ENCODE measurements around the gene SCAF11.
"Not testable (repeated sequence)": the region's sequence is repeated elsewhere in the genome, so short reads cannot be mapped to it uniquely, and the experiment has no call there.

SCAF11 gene

DNA sequence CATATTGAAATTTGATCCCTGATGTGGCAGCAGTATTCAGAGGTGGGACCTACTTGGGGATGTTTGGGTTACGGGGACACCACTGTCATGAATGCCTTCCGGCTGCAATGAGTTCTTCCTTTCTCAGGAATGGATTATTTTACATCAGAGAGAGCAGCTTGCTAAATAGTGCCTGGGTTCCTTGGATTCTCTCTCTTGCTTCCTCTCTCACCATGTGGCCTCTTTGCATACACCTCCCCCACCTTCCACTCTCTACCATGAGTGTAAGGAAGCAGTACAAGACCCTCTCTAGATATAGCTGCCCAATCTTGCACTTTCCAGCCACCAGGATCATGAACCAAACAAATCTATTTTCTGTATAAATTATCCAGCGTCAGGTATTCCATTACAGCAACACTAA lies 15.4 kb upstream of the SCAF11 start:
- Histone ChIP-seq H3K9ac (no peak overlapping the region), H3K4me2 (no peak overlapping the region), H3K79me2 (ENCODE audit: insufficient read depth, low read depth) (no peaks in the 10 kb centered on the region), H2AFZ (ENCODE audit: low read depth) (no peak overlapping the region), H3K36me3 (ENCODE audit: insufficient read depth) (no peaks in the 10 kb centered on the region), H3K27me3 (ENCODE audit: insufficient read depth, low read depth) (no peaks in the 10 kb centered on the region), H3K4me1 (ENCODE audit: low read depth, poor library complexity, severe bottlenecking) (no peaks in the 10 kb centered on the region), H3K27ac (no peak overlapping the region), H4K20me1 (ENCODE audit: insufficient read depth) (no peaks in the 10 kb centered on the region), H3K4me3 (IDR thresholded peaks at IDR 0.05; ENCODE audit: insufficient read depth, low read depth, low read length) (no peak overlapping the region)
- TF ChIP-seq, protein P1, sequence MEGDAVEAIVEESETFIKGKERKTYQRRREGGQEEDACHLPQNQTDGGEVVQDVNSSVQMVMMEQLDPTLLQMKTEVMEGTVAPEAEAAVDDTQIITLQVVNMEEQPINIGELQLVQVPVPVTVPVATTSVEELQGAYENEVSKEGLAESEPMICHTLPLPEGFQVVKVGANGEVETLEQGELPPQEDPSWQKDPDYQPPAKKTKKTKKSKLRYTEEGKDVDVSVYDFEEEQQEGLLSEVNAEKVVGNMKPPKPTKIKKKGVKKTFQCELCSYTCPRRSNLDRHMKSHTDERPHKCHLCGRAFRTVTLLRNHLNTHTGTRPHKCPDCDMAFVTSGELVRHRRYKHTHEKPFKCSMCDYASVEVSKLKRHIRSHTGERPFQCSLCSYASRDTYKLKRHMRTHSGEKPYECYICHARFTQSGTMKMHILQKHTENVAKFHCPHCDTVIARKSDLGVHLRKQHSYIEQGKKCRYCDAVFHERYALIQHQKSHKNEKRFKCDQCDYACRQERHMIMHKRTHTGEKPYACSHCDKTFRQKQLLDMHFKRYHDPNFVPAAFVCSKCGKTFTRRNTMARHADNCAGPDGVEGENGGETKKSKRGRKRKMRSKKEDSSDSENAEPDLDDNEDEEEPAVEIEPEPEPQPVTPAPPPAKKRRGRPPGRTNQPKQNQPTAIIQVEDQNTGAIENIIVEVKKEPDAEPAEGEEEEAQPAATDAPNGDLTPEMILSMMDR (conservative IDR thresholded peaks at IDR 0.05; ENCODE audit: low read depth, low read length) = no peak

DNA sequence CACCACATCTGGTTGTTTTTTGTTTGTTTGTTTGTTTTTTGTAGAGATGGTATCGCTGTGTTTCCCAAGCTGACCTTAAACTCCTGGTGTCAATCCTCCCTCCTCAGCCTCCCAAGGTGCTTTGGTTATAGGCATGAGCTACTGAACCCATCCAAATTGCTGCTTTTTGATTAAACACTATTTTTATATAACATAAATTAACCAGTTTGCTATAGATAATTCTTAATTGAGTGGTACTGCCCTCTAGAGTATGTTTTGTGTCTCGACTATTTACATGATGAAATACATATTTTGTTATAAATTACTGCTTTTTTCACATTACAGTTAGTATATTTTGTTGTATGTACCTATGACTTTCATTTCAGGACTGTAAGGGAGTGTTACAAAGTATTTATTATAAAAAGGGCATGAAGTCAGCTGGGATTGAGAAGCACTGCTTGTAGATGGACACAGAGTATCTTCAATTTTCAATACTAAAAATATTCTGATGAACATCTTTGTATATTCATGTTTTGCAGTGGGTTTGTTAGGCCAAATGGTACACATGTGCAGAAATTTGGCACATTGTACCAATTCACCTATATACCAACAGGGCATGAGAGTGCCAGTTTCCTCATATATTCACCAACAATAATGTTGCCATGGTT lies 14.9 kb upstream of the SCAF11 start:
- Histone ChIP-seq H3K9ac (no peak overlapping the region), H3K27me3 (ENCODE audit: insufficient read depth, low read depth) (no peaks in the 10 kb centered on the region), H2AFZ (ENCODE audit: low read depth) (no peak overlapping the region), H3K4me3 (IDR thresholded peaks at IDR 0.05; ENCODE audit: insufficient read depth, low read depth, low read length) (no peak overlapping the region), H3K79me2 (ENCODE audit: insufficient read depth, low read depth) (no peaks in the 10 kb centered on the region), H3K4me1 (ENCODE audit: low read depth, poor library complexity, severe bottlenecking) (no peaks in the 10 kb centered on the region), H3K4me2 (no peak overlapping the region), H4K20me1 (ENCODE audit: insufficient read depth) (no peaks in the 10 kb centered on the region), H3K27ac (no peak overlapping the region), H3K36me3 (ENCODE audit: insufficient read depth) (no peaks in the 10 kb centered on the region)
- TF ChIP-seq, protein P1 (conservative IDR thresholded peaks at IDR 0.05; ENCODE audit: low read depth, low read length) = peak; percentile 80

DNA sequence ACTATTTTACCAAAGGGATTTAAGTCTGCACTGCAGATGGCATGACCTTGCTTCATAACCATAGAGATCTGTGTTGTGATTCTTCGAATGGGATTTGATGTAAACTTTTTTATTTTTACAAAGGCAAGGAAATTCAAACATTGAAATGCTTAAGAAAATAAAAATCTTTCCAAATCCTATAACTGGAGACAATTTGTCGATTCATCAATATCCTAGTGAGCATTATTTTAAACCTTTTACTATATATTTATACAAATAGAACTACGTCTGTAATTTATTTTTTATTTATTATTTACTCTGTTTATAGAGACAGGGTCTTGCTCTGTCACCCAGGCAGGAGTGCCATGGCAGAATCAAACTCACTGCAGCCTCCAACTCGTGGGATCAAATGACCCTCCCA lies 14.3 kb upstream of the SCAF11 start:
- Histone ChIP-seq H3K4me2 (no peak overlapping the region), H3K9ac (no peak overlapping the region), H4K20me1 (ENCODE audit: insufficient read depth) (no peaks in the 10 kb centered on the region), H3K27ac (no peak overlapping the region), H3K36me3 (ENCODE audit: insufficient read depth) (no peaks in the 10 kb centered on the region), H3K27me3 (ENCODE audit: insufficient read depth, low read depth) (no peaks in the 10 kb centered on the region), H3K79me2 (ENCODE audit: insufficient read depth, low read depth) (no peaks in the 10 kb centered on the region), H3K4me3 (IDR thresholded peaks at IDR 0.05; ENCODE audit: insufficient read depth, low read depth, low read length) (no peak overlapping the region), H3K4me1 (ENCODE audit: low read depth, poor library complexity, severe bottlenecking) (no peaks in the 10 kb centered on the region), H2AFZ (ENCODE audit: low read depth) (no peak overlapping the region)
- TF ChIP-seq, protein P1 (conservative IDR thresholded peaks at IDR 0.05; ENCODE audit: low read depth, low read length) = no peak

DNA sequence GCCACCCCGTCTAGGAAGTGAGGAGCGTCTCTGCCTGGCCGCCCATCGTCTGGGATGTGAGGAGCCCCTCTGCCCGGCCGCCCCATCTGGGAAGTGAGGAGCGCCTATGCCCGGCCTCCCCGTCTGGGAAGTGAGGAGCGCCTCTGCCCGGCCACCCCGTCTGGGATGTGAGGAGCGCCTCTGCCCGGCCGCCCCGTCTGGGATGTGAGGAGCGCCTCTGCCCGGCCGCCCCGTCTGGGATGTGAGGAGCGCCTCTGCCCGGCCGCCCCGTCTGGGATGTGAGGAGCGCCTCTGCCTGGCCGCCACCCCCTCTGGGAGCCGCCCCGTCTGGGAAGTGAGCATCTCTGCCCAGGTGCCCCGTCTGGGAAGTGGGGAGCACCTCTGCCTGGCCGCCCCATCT lies 9.7 kb upstream of the SCAF11 start:
- H2AFZ ChIP-seq (ENCODE audit: low read depth); H3K79me2 ChIP-seq (ENCODE audit: insufficient read depth, low read depth); H3K9ac ChIP-seq; H3K4me2 ChIP-seq; H4K20me1 ChIP-seq (ENCODE audit: insufficient read depth); H3K4me3 ChIP-seq (IDR thresholded peaks at IDR 0.05; ENCODE audit: insufficient read depth, low read depth, low read length); H3K4me1 ChIP-seq (ENCODE audit: low read depth, poor library complexity, severe bottlenecking); H3K36me3 ChIP-seq (ENCODE audit: insufficient read depth); H3K27me3 ChIP-seq (ENCODE audit: insufficient read depth, low read depth); H3K27ac ChIP-seq: not testable (repeated sequence)

DNA sequence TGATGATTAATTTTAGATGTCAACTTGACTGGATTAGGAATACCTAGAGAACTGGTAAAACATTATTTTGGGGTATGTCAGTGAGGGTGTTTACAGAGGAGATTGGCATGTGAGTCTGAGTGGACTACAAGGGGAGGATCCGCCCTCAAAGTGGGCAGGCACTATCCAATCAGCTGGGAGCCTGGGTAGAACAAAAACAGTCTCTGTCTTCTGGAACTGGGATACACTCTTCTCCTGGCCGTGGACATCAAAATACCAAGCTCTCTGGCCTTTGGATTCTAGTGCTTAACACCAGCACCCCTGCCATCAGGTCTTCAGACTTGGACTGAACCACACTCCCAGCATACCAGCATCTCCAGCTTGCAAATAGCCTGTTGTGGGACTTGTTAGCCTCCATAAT lies 4.4 kb upstream of the SCAF11 start:
- H3K27ac ChIP-seq = no peak overlapping the region
- H2AFZ ChIP-seq (ENCODE audit: low read depth) = no peak overlapping the region
- H3K4me2 ChIP-seq = no peak overlapping the region

More for the DNA sequence above, 4.4 kb upstream of the SCAF11 start:
- Histone ChIP-seq H3K27me3 (ENCODE audit: insufficient read depth, low read depth) (no peaks in the 10 kb centered on the region), H3K79me2 (ENCODE audit: insufficient read depth, low read depth) (peaks cover 4% of the 10 kb centered on the region; the same call in 1 of the 2 replicates), H3K4me1 (ENCODE audit: low read depth, poor library complexity, severe bottlenecking) (peaks cover 15% of the 10 kb centered on the region), H3K36me3 (ENCODE audit: insufficient read depth) (no peaks in the 10 kb centered on the region), H4K20me1 (ENCODE audit: insufficient read depth) (no peaks in the 10 kb centered on the region), H3K9ac (no peak overlapping the region), H3K4me3 (IDR thresholded peaks at IDR 0.05; ENCODE audit: insufficient read depth, low read depth, low read length) (no peak overlapping the region)
- TF ChIP-seq, protein P1 (conservative IDR thresholded peaks at IDR 0.05; ENCODE audit: low read depth, low read length) = no peak
